Medulla oblongata (tissue), 1 donor: Measurements from ENCODE around the gene SCAMP3.
"Not testable (repeated sequence)": the region's sequence is repeated elsewhere in the genome, so short reads cannot be mapped to it uniquely, and the experiment has no call there.

Source experiments
- DNase-seq: peaks from one replicate; pipeline ENCODE4 v3.0.0-alpha.2; 2015; ENCODE audit errors: extremely low spot score

The SCAMP3 gene

GRCh38 chr1:155261852-155262673 lies at the start of gene SCAMP3:
Gene SCAMP3 (minus strand): TSS chr1:155262360. CDS start chr1:155262151, 209 bp downstream.
- DNase-seq: peak; percentile 100

GRCh38 chr1:155309423-155310021 lies 47.4 kb upstream of the SCAMP3 start:
- DNase-seq: peak; percentile 19

GRCh38 chr1:155308493-155309422 lies 46.6 kb upstream of the SCAMP3 start, which contains the start of gene FDPS:
Gene FDPS (plus strand): TSS chr1:155308866. CDS start chr1:155309790, 924 bp downstream.
- peak; percentile 100 for DNase-seq

GRCh38 chr1:155307247-155307740 lies 45.1 kb upstream of the SCAMP3 start:
- peak; percentile 21 for DNase-seq

- DNase-seq: no peak
Measured at GRCh38 chr1:155305881-155306391, 43.8 kb upstream of the SCAMP3 start.

- no peak for DNase-seq
Measured at GRCh38 chr1:155304558-155305063, 42.5 kb upstream of the SCAMP3 start.

GRCh38 chr1:155301342-155301841 lies 39.2 kb upstream of the SCAMP3 start, which contains the start of gene PKLR:
Gene PKLR (minus strand): TSS chr1:155301438. CDS start chr1:155301395, 43 bp downstream.
- no peak for DNase-seq

GRCh38 chr1:155300553-155301329 lies 38.6 kb upstream of the SCAMP3 start:
- DNase-seq: no peak

- no peak for DNase-seq
Measured at GRCh38 chr1:155300024-155300423, 37.9 kb upstream of the SCAMP3 start.

GRCh38 chr1:155297384-155297783 lies 35.2 kb upstream of the SCAMP3 start:
- DNase-seq: no peak

GRCh38 chr1:155296661-155297060 lies 34.5 kb upstream of the SCAMP3 start:
- no peak for DNase-seq

- DNase-seq: no peak
Measured at GRCh38 chr1:155295942-155296267, 33.7 kb upstream of the SCAMP3 start.

GRCh38 chr1:155295183-155295941 lies 33.2 kb upstream of the SCAMP3 start:
- DNase-seq: no peak

GRCh38 chr1:155294520-155295182 lies 32.5 kb upstream of the SCAMP3 start:
- DNase-seq: no peak

GRCh38 chr1:155293086-155293749 lies 31.1 kb upstream of the SCAMP3 start:
- no peak for DNase-seq

GRCh38 chr1:155291006-155291405 lies 28.8 kb upstream of the SCAMP3 start:
- DNase-seq: not testable (repeated sequence)

- no peak for DNase-seq
Measured at GRCh38 chr1:155287987-155288543, 25.9 kb upstream of the SCAMP3 start.

GRCh38 chr1:155286544-155286943 lies 24.4 kb upstream of the SCAMP3 start:
- no peak for DNase-seq
